ENCODE data around the gene SPPL3. TPM values are rescaled to one million over a fixed set of nuclear protein-coding genes. Genes with fewer than 3 reads are reported as not detected.
A peak's percentile ranks its signal among the peaks of the same experiment; 100 is the strongest.

SPPL3 gene
- total RNA-seq, 8 experiments from 2014 or later, result 8.3 to 28.7 (median 22.7) TPM

DNA sequence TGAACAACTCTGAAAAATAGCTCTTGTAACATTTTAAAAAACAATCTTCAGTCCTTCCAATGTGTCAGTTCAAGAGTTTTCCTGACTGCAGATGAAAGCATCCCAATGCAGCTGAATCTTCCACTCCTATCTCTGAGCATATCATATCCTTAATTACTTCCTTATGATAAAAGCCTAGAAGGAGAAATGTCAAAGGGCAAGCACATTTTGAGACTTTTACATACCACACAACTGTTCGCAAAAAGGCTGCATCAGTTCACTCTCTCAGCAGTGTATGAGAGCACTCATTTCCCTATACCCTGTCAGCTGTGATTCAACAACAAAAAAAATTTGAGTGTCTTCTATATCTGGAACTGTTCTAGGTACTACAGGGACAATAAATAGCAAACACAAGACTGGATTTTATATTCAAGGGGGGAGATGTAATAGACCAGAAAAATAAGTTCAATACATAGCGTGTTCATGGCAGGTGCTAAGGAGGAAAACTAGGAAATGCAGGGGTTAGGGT is 112.4 kb downstream of the SPPL3 start:
- Histone ChIP-seq H3K27ac (no peak overlapping the region), H3K4me3 (no peak overlapping the region), H3K4me1 (replicated peaks in 1 of 2) (no peaks in the 10 kb centered on the region)
- ATAC-seq (replicated peaks in 6 of 8), result no peak
- in situ Hi-C loops (cut with MboI; ENCODE audit: low pct_unique_long_range_greater_than_20kb in 2 of 9, low sequenced_read_pairs in 9 of 9, unreplicated experiment in 9 of 9), result no loop called here
- WGBS, 10 experiments, result 75 to 100% (median 100%) methylated on average over 1 to 2 of the region's 2 CpGs

DNA sequence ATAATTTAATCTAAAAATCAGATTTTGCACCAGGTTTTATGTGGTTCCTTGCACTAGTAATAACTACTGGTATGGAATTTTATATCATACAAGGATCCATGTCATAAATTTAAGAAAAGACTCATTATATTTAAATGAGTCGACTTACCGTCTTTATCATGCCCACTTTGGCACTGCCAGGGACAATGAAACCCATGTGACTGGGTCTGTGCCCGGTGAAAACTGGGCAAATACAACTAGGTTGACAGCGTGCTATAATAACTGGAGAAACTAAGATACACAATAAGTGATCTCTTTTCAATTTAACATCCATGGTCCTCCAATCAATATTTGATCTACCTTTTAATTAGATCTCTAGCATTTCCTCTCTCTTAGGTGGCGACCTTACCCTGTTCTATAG is 114.0 kb downstream of the SPPL3 start:
- Histone ChIP-seq H3K27ac (no peak overlapping the region), H3K4me1 (replicated peaks in 1 of 2) (no peaks in the 10 kb centered on the region), H3K4me3 (no peak overlapping the region)
- 89 to 100% (median 98%) methylated on average over 1 to 5 of the region's 5 CpGs for WGBS, 10 experiments
- no peak for ATAC-seq (replicated peaks in 6 of 8)
- in situ Hi-C loops (cut with MboI; ENCODE audit: low pct_unique_long_range_greater_than_20kb in 2 of 9, low sequenced_read_pairs in 9 of 9, unreplicated experiment in 9 of 9), result no loop called here

- no peak for ATAC-seq (replicated peaks in 6 of 8)
- no peaks in the 10 kb centered on the region for H3K4me1 ChIP-seq (replicated peaks in 1 of 2)
- in situ Hi-C loops (cut with MboI; ENCODE audit: low pct_unique_long_range_greater_than_20kb in 2 of 9, low sequenced_read_pairs in 9 of 9, unreplicated experiment in 9 of 9), result no loop called here
- no peak overlapping the region for H3K27ac ChIP-seq
- 89 to 100% (median 96%) methylated on average over 1 to 3 of the region's 3 CpGs; no CpG with 5 or more reads in 3 of the 10 experiments for WGBS, 10 experiments
- no peak overlapping the region for H3K4me3 ChIP-seq
Observed at GRCh38 chr12:120787889-120788288, 116.3 kb downstream of the SPPL3 start.

DNA sequence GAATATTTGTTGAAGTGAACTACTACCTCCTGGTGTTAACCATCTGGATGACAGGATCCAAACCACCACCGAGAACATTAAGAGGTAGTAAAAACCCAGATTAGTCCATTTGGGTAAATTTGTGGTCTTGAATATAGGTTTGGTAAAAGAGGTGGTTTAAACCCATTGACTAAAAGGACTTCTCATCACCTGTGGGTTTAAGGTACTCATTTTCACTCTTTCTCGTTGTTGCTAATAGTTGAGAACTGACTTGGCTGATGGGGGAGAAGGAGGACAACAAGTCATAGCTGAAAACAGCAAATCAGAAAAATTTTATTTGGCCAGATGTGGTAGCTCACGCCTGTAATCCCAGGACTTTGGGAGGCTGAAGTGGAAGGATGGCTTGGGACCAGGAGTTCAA is 119.4 kb downstream of the SPPL3 start:
- 80 to 100% (median 98%) methylated on average over 1 to 3 of the region's 3 CpGs; no CpG with 5 or more reads in 4 of the 10 experiments for WGBS, 10 experiments
- ATAC-seq (replicated peaks in 6 of 8), result no peak
- in situ Hi-C loops (cut with MboI; ENCODE audit: low pct_unique_long_range_greater_than_20kb in 2 of 9, low sequenced_read_pairs in 9 of 9, unreplicated experiment in 9 of 9), result no loop called here
- no peaks in the 10 kb centered on the region for H3K4me1 ChIP-seq (replicated peaks in 1 of 2)
- no peak overlapping the region for H3K4me3 ChIP-seq
- no peak overlapping the region for H3K27ac ChIP-seq

DNA sequence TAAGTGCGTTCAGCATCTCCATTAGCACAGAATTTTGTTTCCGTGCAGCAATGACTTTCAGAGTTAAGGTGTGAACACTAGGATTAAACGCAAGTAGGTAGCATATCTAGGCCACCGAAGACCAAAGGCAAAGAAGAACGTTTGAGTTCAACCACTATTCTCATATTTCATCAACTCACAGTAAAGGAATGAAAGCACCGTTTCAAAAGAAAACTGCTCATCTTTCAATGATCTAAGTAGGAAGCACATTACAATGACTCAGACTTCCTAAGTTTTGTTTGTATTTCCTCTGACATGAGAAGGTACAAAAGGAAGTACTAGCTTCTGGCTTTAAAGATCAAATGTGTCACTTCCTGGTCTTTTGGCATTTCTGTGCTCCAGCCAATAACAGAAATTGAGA is 121.0 kb downstream of the SPPL3 start:
- 60 to 100% (median 81%) methylated on average over 1 to 6 of the region's 6 CpGs; no CpG with 5 or more reads in 1 of the 10 experiments for WGBS, 10 experiments
- in situ Hi-C loops (cut with MboI; ENCODE audit: low pct_unique_long_range_greater_than_20kb in 2 of 9, low sequenced_read_pairs in 9 of 9, unreplicated experiment in 9 of 9), result no loop called here
- H3K4me3 ChIP-seq, result no peak overlapping the region
- no peaks in the 10 kb centered on the region for H3K4me1 ChIP-seq (replicated peaks in 1 of 2)
- H3K27ac ChIP-seq, result no peak overlapping the region
- ATAC-seq (replicated peaks in 6 of 8), result no peak

GRCh38 chr12:120775862-120776552 is 128.2 kb downstream of the SPPL3 start:
- H3K4me1 ChIP-seq (replicated peaks in 1 of 2), result peaks cover 2 to 12% of the 10 kb centered on the region in 2 donors
- H3K4me3 ChIP-seq, result no peak overlapping the region
- peak in 4 of 8 experiments; percentile 32 to 90 (median 67) for ATAC-seq (replicated peaks in 6 of 8)
- WGBS, 10 experiments, result 54 to 95% (median 85%) methylated on average over 2 to 7 of the region's 7 CpGs; no CpG with 5 or more reads in 1 of the 10 experiments
- in situ Hi-C loops (cut with MboI; ENCODE audit: low pct_unique_long_range_greater_than_20kb in 2 of 9, low sequenced_read_pairs in 9 of 9, unreplicated experiment in 9 of 9), result no loop called here
- peak overlapping the region in 1 of 2 donors; percentile 21 for H3K27ac ChIP-seq

GRCh38 chr12:120774169-120774916 is 129.8 kb downstream of the SPPL3 start:
- ATAC-seq (replicated peaks in 6 of 8), result peak in 1 of 8 experiments; percentile 23

GRCh38 chr12:120771097-120771496 is 133.1 kb downstream of the SPPL3 start:
- Histone ChIP-seq H3K27ac (no peak overlapping the region), H3K4me3 (no peak overlapping the region)

More at GRCh38 chr12:120774169-120774916, 129.8 kb downstream of the SPPL3 start:
- Histone ChIP-seq H3K27ac (no peak overlapping the region), H3K4me3 (no peak overlapping the region), H3K4me1 (replicated peaks in 1 of 2) (peaks cover 2 to 12% of the 10 kb centered on the region in 2 donors)
- in situ Hi-C loops (cut with MboI; ENCODE audit: low pct_unique_long_range_greater_than_20kb in 2 of 9, low sequenced_read_pairs in 9 of 9, unreplicated experiment in 9 of 9), result no loop called here
- 75 to 100% (median 90%) methylated on average over 1 to 7 of the region's 7 CpGs; no CpG with 5 or more reads in 2 of the 10 experiments for WGBS, 10 experiments

DNA sequence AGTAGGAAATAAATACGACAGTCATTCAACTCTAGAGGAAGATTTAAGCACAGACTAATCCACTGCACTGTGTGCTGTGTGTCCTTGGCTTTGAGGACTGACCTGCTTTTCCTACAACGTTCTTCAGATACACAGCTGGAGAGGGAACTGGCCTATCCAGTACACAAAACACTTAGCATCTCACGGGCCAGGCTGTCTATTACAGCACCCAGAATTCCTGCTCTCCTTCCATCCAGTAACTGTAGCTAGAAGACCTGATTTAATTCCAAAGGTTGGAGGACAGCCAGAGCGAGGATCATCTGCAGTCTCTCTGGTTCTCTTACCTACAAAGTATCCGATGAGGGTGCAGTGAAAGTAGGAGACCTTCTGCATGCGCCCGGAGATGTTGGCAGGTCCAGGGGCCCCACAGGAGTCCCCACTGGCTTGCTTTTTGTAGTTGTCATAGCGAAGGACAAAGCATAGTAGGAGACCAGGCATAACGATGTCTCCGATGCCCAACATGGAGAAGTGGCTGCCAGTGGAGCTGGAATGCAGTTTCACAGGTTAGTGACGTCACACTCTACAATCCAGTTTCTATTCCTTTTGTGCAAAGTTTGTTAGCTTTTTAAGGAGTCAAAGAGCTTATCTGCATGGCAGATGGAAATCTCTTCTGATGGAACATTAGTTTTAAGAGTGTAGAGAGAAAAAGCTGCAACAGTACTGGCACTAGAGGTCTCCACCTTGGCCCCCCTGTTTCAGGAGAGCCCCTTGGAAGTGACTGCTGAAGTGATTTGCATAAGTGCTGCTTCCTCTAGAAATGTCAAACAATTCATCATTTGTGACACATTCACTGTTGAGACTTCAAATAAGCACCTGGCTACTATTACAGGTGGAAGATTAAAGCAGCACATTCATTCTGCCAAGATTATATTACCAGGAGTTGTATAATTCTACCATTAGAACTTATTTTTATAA is 136.8 kb downstream of the SPPL3 start:
- WGBS, 10 experiments, result 67 to 100% (median 96%) methylated on average over 2 to 7 of the region's 11 CpGs
- in situ Hi-C loops (cut with MboI; ENCODE audit: low pct_unique_long_range_greater_than_20kb in 2 of 9, low sequenced_read_pairs in 9 of 9, unreplicated experiment in 9 of 9), result no loop called here
- Histone ChIP-seq H3K4me3 (no peak overlapping the region), H3K27ac (no peak overlapping the region), H3K4me1 (replicated peaks in 1 of 2) (peaks cover 2 to 3% of the 10 kb centered on the region in 2 donors)
- ATAC-seq (replicated peaks in 6 of 8), result no peak

More at GRCh38 chr12:120771097-120771496, 133.1 kb downstream of the SPPL3 start:
- in situ Hi-C loops (cut with MboI; ENCODE audit: low pct_unique_long_range_greater_than_20kb in 2 of 9, low sequenced_read_pairs in 9 of 9, unreplicated experiment in 9 of 9), result no loop called here
- ATAC-seq (replicated peaks in 6 of 8), result no peak
- WGBS, 10 experiments, result 37 to 95% (median 71%) methylated on average over 5 to 10 of the region's 11 CpGs; no CpG with 5 or more reads in 2 of the 10 experiments
- H3K4me1 ChIP-seq (replicated peaks in 1 of 2), result peaks cover 2 to 5% of the 10 kb centered on the region in 2 donors

GRCh38 chr12:120766566-120766965 is 137.6 kb downstream of the SPPL3 start:
- in situ Hi-C loops (cut with MboI; ENCODE audit: low pct_unique_long_range_greater_than_20kb in 2 of 9, low sequenced_read_pairs in 9 of 9, unreplicated experiment in 9 of 9), result no loop called here
- ATAC-seq (replicated peaks in 6 of 8), result no peak
- Histone ChIP-seq H3K27ac (no peak overlapping the region), H3K4me1 (replicated peaks in 1 of 2) (peaks cover 1 to 2% of the 10 kb centered on the region in 2 donors), H3K4me3 (no peak overlapping the region)
- 76 to 100% (median 100%) methylated on average over 1 to 5 of the region's 5 CpGs; no CpG with 5 or more reads in 3 of the 10 experiments for WGBS, 10 experiments

- in situ Hi-C loops (cut with MboI; ENCODE audit: low pct_unique_long_range_greater_than_20kb in 2 of 9, low sequenced_read_pairs in 9 of 9, unreplicated experiment in 9 of 9), result no loop called here
- no peak overlapping the region for H3K27ac ChIP-seq
- ATAC-seq (replicated peaks in 6 of 8), result no peak
- no peak overlapping the region for H3K4me3 ChIP-seq
- 73 to 100% (median 96%) methylated on average over 1 to 7 of the region's 9 CpGs; no CpG with 5 or more reads in 2 of the 10 experiments for WGBS, 10 experiments
- H3K4me1 ChIP-seq (replicated peaks in 1 of 2), result peaks cover 0 to 10% of the 10 kb centered on the region in 2 donors
Observed at GRCh38 chr12:120764816-120765215, 139.3 kb downstream of the SPPL3 start.

DNA sequence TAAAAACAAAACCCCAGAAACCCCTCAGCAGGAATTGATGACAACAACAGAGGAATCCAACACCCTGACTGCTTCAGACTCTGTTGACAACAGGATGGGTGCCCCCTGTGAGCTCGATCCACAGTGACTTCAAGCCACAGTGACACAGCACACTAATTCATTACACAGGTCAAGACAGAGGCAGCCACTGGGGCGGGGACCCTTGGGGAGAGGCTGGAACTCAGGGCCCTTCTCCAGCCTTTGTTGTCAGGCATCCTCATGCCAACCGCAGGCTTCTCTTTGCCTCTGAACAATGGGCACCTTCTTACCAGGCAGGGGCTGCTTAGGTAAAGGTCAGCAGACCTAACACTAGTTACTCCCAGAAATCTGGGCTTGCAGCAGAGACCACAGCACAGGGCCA is 140.9 kb downstream of the SPPL3 start:
- no peak overlapping the region for H3K27ac ChIP-seq
- peaks cover 0 to 10% of the 10 kb centered on the region in 2 donors for H3K4me1 ChIP-seq (replicated peaks in 1 of 2)
- in situ Hi-C loops (cut with MboI; ENCODE audit: low pct_unique_long_range_greater_than_20kb in 2 of 9, low sequenced_read_pairs in 9 of 9, unreplicated experiment in 9 of 9), result no loop called here
- ATAC-seq (replicated peaks in 6 of 8), result no peak
- H3K4me3 ChIP-seq, result no peak overlapping the region
- 22 to 100% (median 100%) methylated on average over 1 to 2 of the region's 3 CpGs; no CpG with 5 or more reads in 5 of the 10 experiments for WGBS, 10 experiments
